ENCODE data around the gene CLHC1. TPM values are rescaled to one million over a fixed set of nuclear protein-coding genes. Genes with fewer than 3 reads are reported as not detected.

The CLHC1 gene
- total and polyA plus RNA-seq, 2 of the 8 experiments (the other 6 are each of a cell fraction or from before 2014, with no cell fraction given) = 2.6 to 10.8 TPM

DNA sequence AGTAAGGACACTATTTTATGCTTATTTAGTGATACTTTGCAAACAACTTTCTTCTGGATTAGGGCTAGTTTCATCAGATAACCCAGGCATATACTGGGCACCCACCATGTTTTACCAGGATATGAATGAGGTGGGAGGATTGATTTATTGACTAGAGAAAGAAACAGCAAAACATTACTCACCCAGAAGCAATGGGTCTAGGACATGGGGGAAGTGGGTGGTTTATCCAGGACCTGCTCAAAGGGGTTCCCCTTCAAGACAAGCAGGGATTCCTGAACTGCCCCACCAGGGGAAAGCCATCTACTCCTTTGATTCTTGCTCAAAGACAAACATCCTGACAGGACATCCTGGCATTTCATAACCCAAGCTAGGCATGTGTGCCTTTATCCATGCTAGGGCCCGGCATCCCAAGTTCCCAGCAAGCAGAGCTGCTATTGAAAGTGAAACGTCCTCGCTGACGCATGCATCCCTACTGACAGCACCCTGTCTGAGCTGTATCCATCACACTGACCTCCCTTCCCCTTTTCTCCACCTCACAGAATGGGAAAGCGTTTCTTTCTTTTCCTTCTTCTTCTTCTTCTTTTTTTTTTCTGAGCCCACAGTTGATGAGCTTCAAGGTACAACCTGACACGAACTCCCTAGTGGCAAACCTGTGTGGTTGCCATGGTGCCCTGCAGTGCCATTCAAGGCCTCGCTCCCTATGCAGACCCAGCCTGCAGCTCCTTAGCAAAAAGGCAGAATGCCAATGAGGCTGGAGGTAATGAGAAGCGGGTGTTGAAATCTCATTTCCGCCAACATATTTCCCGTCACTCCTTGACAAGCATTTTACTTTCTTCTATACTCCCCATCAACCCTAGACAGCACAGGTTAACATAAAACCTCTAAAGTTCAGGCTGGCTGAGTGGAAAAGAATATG lies 70.5 kb downstream of the CLHC1 start:
- H4K5ac ChIP-seq (ENCODE audit: insufficient read length, low read depth, low read length) = no peak overlapping the region
- no peaks in the 10 kb centered on the region for H3K36me3 ChIP-seq (ENCODE audit: control insufficient read depth in 2 of 4, insufficient read depth in 4 of 4, low read length in 3 of 4)
- H3K18ac ChIP-seq (ENCODE audit: extremely low read depth, low read length) = no peak overlapping the region
- no peaks in the 10 kb centered on the region for H3K9me3 ChIP-seq (ENCODE audit: insufficient read depth in 2 of 2, low read depth in 1 of 2, low read length in 1 of 2)
- H2AK5ac ChIP-seq (ENCODE audit: low read depth, low read length) = no peak overlapping the region
- no peaks in the 10 kb centered on the region for H4K20me1 ChIP-seq (replicated peaks in 1 of 2; ENCODE audit: control insufficient read depth in 1 of 2, insufficient read depth in 2 of 2, low read length in 2 of 2)
- H3K4me2 ChIP-seq (ENCODE audit: insufficient read depth in 1 of 2, low read depth in 2 of 2, low read length in 2 of 2) = no peak overlapping the region
- H2BK120ac ChIP-seq (replicated peaks; ENCODE audit: low read depth, low read length) = no peak overlapping the region
- no peak overlapping the region for H3K23ac ChIP-seq (ENCODE audit: insufficient read length)
- no peak overlapping the region for H3K14ac ChIP-seq (ENCODE audit: insufficient read length)
- CTCF ChIA-PET (ENCODE audit: partially characterized antibody) = interaction anchor here (0.6 to 1.2 kb wide), 7 partner anchors 9 to 186 kb away, joined by 3 to 5 read pairs (median 3); no protein-coding TSS in a partner anchor
- H2BK20ac ChIP-seq (ENCODE audit: low read length) = no peak overlapping the region
- no peaks in the 10 kb centered on the region for H3K79me1 ChIP-seq (ENCODE audit: low read depth, low read length)
- H2AFZ ChIP-seq (ENCODE audit: low read length) = no peak overlapping the region
- H3K4me3 ChIP-seq (ENCODE audit: extremely low read depth in 1 of 4, insufficient read depth in 2 of 4, low read depth in 3 of 4, low read length in 4 of 4) = no peak overlapping the region
- no peak overlapping the region for H2BK15ac ChIP-seq (ENCODE audit: low read length)
- DNase-seq (ENCODE audit: low read depth in 1 of 2, low spot score in 2 of 2) (no peak), FAIRE-seq (no peak)
- POLR2A ChIA-PET (ENCODE audit: partially characterized antibody) = interaction anchor here (1.1 to 2.3 kb wide), 4 partner anchors 27 to 124 kb away, joined by 3 to 6 read pairs (median 3); partner anchors contain the start of gene RTN4
- no peak overlapping the region for H3K4ac ChIP-seq (replicated peaks; ENCODE audit: insufficient read length, low read depth, low read length)
- peaks cover 0 to 14% (median 8%) of the 10 kb centered on the region in 4 experiments; a peak in 4 of 7 replicates for H3K4me1 ChIP-seq (replicated peaks in 1 of 4; ENCODE audit: control insufficient read depth in 3 of 4, insufficient read depth in 4 of 4, low read length in 3 of 4)
- WGBS, 2 experiments (ENCODE audit: extremely low coverage in 1 of 2, insufficient coverage in 1 of 2, insufficient read length in 1 of 2, insufficient replicate concordance in 2 of 2, low coverage in 1 of 2, low lambda C conversion rate in 2 of 2, missing lambda C conversion rate in 1 of 2) = 84% methylated on average over 10 of the region's 10 CpGs; no CpG with 5 or more reads in 1 of the 2 experiments
- no peak overlapping the region for H2BK12ac ChIP-seq (ENCODE audit: low read depth, low read length)
- no peaks in the 10 kb centered on the region for H3K79me2 ChIP-seq (ENCODE audit: control insufficient read depth in 1 of 2, insufficient read depth in 2 of 2, low read length in 2 of 2)
- H4K91ac ChIP-seq (replicated peaks; ENCODE audit: insufficient read length, low read length) = no peak overlapping the region
- no peak overlapping the region for H3K27ac ChIP-seq (ENCODE audit: low read depth, low read length)
- H3K23me2 ChIP-seq (ENCODE audit: low read depth, low read length) = no peaks in the 10 kb centered on the region
- H3K56ac ChIP-seq (replicated peaks; ENCODE audit: insufficient read length, low read depth, low read length) = no peak overlapping the region
- no peak overlapping the region for H3K9ac ChIP-seq (replicated peaks in 1 of 4; ENCODE audit: extremely low read depth in 1 of 4, low read depth in 3 of 4, low read length in 3 of 4)
- H2BK5ac ChIP-seq (ENCODE audit: low read depth, low read length) = no peak overlapping the region
- no peak for TF ChIP-seq RFX5 (IDR thresholded peaks at IDR 0.05; ENCODE audit: borderline replicate concordance, low read depth, low read length)
- no peak overlapping the region for H4K8ac ChIP-seq (ENCODE audit: extremely low read depth, insufficient read depth, low read length)
- H3K27me3 ChIP-seq (replicated peaks in 1 of 4; ENCODE audit: control insufficient read depth in 3 of 4, extremely low read depth in 1 of 4, insufficient read depth in 3 of 4, low read length in 3 of 4) = no peaks in the 10 kb centered on the region
